ENCODE results near the gene PDC. TPM values are rescaled to one million over a fixed set of nuclear protein-coding genes. Genes with fewer than 3 reads are reported as not detected.

Gene PDC
- total RNA-seq = not detected in 2 replicates

DNA sequence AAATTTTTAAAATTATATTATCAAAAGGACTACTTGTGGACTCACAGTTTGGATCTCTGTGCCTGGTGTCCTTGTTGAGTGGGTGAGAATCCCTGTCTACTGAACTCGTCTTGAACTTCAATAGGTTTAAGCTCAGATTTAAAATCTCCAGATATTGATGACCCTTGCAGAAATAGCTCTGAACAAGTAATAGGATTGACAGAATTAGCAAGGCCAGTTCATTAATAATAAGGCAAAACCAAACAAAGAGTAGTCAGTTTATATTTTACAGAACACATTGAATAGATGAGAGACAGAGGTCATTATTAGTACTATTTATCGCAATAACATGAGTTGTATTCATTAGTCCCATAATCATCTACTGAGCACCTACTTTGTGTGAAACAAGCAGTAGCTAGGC is at the start of gene PDC:
PDC (minus strand) TSS at position 101 of the 400 bp plus-strand sequence. CDS start 11,655 bp downstream, outside the sequence.

Other genes with a start within 250 kb of the PDC start
- gene PRG4, start 164.8 kb downstream of the PDC start, total RNA-seq = not detected in 2 replicates
- 35.3 and 37.7 TPM in 2 replicates for gene TPR, start 85.9 kb downstream of the PDC start, total RNA-seq
- gene ODR4, start 85.3 kb downstream of the PDC start, total RNA-seq = 10.2 and 14.4 TPM in 2 replicates
- 43.9 and 50.3 TPM in 2 replicates for gene PTGS2, start 219.3 kb upstream of the PDC start, total RNA-seq